HG03342 (cell line): Measurements from ENCODE around the gene BIRC5.

ENCODE experiments used
- ATAC-seq: cut with Tn5 transposase; IDR thresholded peaks from one replicate; pipeline ENCODE4 v1.9.1; 2021; ENCODE audit warnings: mild to moderate bottlenecking, moderate library complexity; ENCODE audit not compliant: unreplicated experiment

Gene BIRC5

DNA sequence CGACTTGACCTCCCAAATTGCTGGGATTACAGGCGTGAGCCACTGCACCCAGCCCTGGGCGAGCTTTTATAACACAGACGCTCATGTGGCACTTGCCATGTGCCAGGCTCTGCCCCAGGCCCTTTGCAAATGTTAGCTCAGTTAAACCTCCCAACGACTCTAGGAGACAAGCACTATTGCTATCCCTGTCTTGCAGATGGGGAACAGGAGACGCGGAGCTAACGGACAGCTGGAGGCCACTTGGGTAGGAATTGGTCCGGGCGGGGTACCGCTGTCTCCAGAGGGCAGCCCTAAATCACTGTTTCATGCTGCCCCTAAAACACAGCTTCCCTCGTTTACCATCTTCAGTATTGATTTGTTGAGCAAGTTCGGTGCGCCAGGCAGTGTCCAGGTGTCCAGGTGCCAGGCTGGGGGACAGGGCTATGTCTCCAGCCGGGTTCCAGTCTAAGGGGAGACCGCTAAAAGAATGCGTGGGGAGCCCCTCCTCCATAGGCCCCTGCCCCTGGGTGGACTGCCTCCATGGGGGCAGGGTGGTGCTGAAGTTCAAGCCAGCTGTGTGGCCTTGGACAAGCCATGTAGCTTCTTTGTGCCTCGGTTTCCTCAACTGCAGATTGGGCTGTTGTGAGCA, 41.1 kb downstream of the BIRC5 start:
- no peak for ATAC-seq

DNA sequence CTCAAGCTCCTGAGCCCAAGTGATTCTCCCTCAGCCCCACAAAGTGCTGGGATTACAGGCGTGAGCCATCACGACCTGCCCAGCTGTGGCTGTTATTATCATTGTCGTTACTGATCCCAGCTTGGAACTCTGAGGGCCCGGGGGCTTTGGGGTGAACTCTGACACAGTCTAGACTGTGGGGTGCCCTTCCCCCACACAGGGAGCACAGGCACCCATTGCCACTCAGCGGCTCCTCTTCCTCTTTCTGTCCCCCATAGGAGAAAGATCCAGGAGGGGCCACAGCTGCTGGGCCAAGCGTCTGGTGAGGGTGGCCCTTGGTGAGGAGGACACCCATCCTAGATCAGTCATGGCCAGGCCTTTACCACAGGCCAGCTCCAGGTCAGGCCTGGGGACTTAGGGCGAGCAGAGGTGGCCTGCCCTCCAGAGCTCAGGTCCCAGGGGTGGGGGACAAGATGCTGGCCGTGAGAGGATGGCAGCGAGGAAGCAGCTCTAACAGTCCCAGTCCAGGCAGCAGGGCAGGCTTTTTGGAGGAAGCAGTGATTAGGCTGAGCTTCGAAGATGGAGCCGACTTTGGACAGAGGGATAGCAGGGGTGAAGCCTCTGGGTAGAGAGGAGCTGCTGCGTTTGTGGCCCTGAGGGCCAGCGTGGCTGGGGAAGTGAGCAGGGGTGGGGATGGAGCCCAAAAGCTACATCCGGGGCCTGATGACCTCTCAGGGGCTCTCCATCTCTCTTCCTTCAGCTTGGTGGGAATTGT, 42.1 kb downstream of the BIRC5 start:
- no peak for ATAC-seq

GRCh38 chr17:78256707-78257591, 42.9 kb downstream of the BIRC5 start:
- no peak for ATAC-seq

GRCh38 chr17:78257810-78258322, 43.8 kb downstream of the BIRC5 start:
- ATAC-seq: no peak

DNA sequence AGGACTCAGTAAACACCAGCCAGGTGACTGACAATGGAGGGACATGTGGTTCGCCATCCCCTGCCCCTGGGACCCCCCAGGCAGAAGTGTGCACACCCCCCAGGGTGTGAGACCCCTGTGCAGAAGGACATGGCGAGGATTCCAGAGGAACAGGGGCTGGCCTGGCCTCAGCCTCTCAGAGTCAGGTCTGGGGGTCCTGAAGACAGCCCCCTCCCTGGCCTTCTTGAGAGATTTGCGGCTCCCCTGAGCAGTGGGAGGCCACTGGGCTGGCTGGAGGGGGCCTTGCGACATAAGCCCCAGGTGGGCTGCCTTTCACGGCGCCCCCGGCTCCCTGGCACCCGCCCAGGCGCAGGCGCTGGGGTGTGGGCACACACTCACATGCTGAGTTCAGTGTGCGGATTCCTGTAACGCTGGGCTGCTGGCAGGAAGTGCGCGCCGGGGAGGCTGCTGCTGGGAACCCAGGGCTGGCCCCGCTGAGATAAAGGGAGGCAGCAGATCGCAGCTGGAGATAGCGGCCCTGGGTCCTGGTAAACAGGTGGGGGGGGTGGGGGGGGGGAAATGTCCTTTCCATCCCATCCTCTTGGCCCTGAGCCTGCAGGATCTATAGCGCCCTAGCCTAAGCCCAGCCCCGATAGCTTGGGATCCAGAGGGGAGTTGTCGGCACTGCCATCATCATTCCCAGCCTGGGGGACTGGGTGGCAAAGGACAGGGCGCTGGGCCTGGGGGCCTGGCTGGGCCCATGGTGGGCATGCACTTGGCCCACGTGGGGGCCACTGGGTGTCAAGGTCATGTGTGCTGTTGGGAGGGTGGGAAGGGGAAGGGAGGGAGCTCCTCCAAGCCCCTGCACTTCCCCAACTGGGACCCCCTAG, 44.5 kb downstream of the BIRC5 start:
- no peak for ATAC-seq

DNA sequence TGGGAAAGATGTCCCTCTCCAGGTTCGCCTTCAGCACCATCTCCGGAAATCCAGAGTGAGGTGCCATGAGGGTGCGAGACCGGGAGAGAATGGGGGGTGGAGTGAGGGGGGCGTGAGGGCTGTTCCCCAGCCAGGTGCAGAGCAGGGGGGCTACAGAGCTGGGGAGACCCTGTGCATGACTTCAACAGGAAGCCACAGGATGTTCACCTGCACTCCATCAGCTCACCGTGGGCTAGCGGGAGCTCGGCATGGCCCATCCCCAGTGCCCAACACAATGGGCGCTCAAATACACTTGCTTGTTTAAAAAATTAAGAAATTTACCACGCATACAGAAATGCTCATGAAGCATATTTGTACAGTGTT, 45.1 kb downstream of the BIRC5 start:
- no peak for ATAC-seq

DNA sequence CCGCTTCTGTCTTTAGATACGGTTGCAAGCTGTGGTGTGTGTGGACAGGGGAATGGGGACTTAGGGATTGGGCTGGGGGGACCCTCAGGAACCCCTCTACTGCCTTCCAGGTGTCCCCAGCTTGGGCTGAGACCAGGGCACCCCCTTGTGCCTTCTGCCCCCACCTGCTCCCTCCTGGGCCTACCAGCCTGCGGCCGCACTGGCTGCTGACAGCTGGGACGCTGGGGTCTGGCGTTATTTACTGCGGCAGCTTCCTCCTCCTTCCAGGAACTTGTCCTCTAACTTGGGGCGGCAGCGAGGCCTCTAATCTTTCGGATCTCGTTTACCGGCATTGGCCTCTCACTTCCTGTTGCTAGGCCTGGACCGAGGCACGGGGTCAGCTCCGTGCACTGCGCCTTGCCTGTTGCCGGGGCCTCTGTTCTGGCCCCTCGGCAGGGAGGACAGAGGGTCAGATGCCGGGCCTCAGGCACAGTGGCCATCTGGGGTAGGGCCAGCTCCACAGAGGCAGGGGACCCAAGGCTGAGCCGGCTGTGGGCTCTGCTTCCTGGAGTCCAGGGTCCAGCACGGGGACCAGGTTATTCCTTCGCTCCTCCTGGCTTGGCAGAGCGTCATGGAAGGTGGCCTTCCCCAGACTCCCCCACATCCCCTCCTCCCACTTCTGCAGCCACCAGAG, 49.1 kb downstream of the BIRC5 start:
- ATAC-seq: no peak

GRCh38 chr17:78263736-78264340, 49.8 kb downstream of the BIRC5 start:
- no peak for ATAC-seq

GRCh38 chr17:78264590-78264989, 50.5 kb downstream of the BIRC5 start:
- no peak for ATAC-seq

DNA sequence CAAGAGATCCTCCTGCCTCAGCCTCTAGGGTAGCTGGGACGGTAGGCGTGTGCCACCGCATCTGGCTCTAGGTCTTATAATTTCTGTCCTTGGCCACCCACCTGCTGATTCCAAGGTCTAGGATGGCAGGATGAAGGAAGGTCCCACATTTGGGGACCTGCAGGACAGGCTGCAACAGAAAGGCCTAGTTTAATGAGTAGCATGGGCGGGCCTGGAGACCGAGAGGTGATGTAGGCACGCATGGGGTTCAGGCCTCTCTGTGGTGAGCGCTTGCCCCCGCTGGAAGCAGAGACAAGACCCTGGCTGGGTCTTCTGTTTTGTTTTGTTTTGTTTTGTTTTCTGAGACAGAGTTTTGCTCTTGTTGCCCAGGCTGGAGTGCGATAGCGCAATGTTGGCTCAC, 51.1 kb downstream of the BIRC5 start:
- no peak for ATAC-seq

- ATAC-seq: no peak
Observed at GRCh38 chr17:78266231-78266631, 52.2 kb downstream of the BIRC5 start.

- ATAC-seq: no peak
Observed at GRCh38 chr17:78266771-78267170, 52.7 kb downstream of the BIRC5 start.

DNA sequence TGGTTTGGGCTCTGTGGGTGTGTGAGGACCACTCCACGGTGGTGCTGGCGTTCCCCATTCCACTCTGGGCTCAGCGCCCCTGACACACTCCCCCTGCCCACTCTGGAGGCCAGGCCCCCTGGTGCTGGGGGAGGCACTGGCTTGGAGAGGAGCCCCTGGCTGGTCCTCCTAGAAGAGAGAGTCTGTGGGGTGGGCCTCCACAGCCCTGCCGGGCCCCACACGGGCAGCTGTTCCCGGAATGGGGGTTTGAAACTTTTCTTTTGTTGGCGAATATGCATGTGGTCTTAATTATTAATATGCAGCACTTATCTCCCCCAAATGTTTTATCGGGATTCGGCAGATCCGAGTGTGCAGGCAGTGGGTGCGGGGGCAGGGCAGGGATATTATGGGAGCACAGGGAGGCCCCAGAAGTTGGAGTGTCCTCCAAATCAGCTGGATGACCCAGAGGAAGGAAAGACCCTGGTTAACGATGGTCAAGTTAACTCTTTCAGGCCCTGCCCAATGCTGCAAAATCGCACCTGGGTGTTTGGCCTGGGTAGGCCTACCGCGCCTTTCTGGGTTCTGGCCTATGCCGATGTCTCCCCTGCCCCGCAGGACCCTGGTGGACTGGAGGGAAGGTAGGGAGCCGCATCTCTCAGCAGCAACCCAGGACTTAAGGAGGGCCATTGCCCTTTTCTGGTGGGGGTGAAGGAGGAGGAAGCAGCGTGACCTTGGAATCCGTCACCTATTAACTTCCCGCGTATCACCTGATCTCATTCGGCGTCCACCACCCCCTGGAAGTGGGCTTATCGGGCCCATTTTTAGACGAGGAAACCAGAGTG, 53.4 kb downstream of the BIRC5 start:
- ATAC-seq: no peak

DNA sequence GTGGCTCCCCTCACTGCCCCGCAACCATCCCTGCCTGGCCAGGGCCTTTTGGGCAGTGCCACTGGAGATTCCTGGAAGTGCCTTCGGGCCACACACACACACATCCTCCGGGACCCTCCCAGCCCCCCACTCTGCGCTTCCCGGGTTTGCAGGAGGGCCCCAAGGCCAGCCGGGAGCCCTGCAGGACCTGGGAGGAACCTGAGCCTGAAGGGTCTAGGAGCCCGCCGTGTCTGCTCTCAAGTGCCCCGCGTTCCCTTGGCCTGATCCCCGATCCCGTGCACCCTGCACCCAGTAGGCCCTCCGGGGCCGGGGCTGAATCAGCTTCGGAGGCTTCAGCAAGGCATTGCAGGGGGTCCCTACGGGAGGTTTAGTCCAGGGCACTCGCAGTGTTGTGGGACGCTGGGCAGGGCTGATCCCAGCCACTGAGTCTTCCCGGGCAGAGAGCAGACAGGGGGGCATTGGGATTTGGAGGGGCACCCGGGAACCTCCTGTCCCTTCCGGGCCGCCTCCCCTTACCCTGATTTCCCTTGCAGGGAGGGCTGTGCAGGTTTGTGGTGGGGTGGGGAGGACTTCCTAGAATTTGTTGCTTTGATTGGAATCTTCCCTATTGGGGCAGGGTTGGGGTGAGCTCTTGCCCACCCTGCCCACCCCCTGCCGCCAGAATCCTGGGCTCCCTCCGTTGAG, 54.3 kb downstream of the BIRC5 start:
- ATAC-seq: no peak

DNA sequence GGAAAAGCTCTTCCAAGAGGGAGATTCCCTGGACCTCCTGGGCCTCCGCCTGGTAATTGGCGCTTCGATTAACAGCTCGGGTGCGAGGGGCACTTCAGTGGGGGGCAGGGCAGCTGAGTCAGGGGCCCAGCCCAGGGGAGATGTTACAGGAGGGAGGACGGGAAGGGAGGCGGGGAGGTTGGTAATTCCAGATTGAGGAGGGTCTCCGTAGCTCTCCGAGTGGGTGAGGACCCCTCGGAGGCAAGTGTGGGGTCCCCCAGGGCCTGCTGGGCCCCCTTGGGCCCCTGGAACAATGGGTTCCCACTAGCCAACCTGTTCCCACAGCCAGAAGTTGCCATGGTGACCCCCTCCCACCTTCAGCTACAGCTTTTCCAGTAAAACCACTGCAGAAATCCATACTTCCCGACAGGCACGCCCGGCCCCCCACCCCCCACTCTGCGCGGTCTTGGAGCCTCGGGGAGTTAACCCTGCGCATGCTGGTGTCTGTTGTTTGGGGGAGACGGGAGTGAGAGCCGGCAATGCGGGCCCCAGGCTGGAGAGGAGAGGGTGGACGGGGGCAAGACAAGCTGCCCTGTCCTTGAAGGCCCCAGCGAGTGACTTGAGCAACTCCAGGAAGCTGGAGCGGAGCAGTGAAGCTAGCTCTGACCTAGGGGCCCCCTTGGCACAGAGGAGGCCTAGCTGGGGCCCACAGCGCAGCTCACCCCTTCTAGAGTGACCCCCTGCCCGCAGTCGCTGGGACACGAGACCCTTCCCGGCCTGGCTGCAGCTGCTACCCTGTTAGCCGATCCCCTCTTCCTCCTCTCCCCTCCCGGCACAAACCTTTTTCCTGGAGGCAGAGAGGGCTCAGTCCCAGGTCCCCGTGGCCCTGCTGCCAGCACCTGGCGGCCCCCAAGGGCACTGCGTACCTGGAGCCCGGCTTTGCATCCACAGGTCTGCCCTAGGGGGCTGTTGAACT, 55.2 kb downstream of the BIRC5 start:
- ATAC-seq: no peak

DNA sequence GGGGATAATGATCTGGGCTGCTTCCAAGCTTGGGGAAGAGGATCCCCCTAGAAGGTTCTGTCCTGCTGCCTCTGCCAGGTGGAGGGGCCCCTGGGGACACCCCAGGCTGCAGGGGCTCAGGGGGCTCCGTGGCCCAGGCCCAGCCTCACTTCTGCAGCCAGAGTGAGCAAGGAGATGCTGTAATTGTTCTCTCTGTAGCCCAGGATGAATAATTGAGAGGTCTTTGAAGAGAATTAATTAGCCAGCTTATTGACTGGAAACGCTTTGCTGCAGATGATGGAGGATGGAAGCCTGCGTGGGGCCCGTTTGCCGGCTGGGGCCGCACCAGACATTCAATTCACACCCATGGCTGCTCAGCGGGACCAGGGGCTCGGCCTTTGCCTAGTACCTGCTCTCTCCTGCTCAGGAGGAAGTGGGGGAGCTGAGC, 55.9 kb downstream of the BIRC5 start:
- ATAC-seq: no peak
